Body of pancreas (tissue), 4 donors: ENCODE measurements around the gene MPG.

Experiments used
- CTCF ChIP-seq, 7 experiments: fragments of 450-650 bp in 4 of 7; fragments of 200-600 bp in 3 of 7; sonication (generic) in 3 of 7; IDR thresholded peaks; one replicate each; pipeline ENCODE4 v1.5.1; 2016 to 2019; ENCODE audit warnings: antibody characterized with exemption in 7 of 7
- POLR2A ChIP-seq, 3 donors: fragments of 450-650 bp; IDR thresholded peaks; one replicate each; pipeline ENCODE4 v1.6.1; 2016; ENCODE audit warnings: antibody characterized with exemption in 3 of 3, mild to moderate bottlenecking in 2 of 3

GRCh38 chr16:125011-125410, 47.0 kb downstream of the MPG start:
- TF ChIP-seq CTCF (IDR thresholded peaks at IDR 0.05), result no peak
- TF ChIP-seq POLR2A (IDR thresholded peaks at IDR 0.05), result no peak
